Lung (tissue), 12 donors: ENCODE results near the gene HELZ2. TPM values are rescaled to one million over a fixed set of nuclear protein-coding genes. Genes with fewer than 3 reads are reported as not detected.

ENCODE experiments used
- ATAC-seq: fragments of 200-7000 bp; cut with Tn5 transposase; one replicate; pipeline ENCODE4 v1.9.1; 2020; ENCODE audit warnings: moderate number of reproducible peaks; ENCODE audit not compliant: insufficient read depth, low FRiP score
- DNase-seq, 3 donors: peaks; one replicate each; pipeline ENCODE4 v3.0.0-alpha.2; 2013 to 2017
- H3K27ac ChIP-seq, 2 donors: one replicate each; pipeline ENCODE4 v1.5.1; 2013; ENCODE audit warnings: mild to moderate bottlenecking in 2 of 2, moderate library complexity in 2 of 2, control low read depth in 1 of 2, inconsistent platforms in 1 of 2, low read depth in 1 of 2, low read length in 1 of 2
- H3K27me3 ChIP-seq, 3 donors: one replicate each; pipeline ENCODE4 v1.5.1; 2013; ENCODE audit warnings: low read length in 2 of 3; ENCODE audit not compliant: control insufficient read depth in 3 of 3, insufficient read depth in 3 of 3
- H3K36me3 ChIP-seq, 4 donors: one replicate each; pipeline ENCODE4 v1.5.1; 2013; ENCODE audit warnings: low read length in 4 of 4, mild to moderate bottlenecking in 1 of 4, moderate library complexity in 1 of 4; ENCODE audit not compliant: control insufficient read depth in 4 of 4, insufficient read depth in 4 of 4
- H3K4me1 ChIP-seq, 5 donors: one replicate each; pipeline ENCODE4 v1.5.1; 2013; ENCODE audit warnings: low read length in 5 of 5, mild to moderate bottlenecking in 2 of 5, moderate library complexity in 1 of 5; ENCODE audit not compliant: control insufficient read depth in 5 of 5, insufficient read depth in 5 of 5
- H3K4me3 ChIP-seq: one replicate; pipeline ENCODE4 v1.5.1; 2013; ENCODE audit warnings: mild to moderate bottlenecking, control low read depth, moderate library complexity
- H3K9ac ChIP-seq, 2 donors: one replicate each; pipeline ENCODE4 v1.5.1; 2013; ENCODE audit warnings: low read length in 2 of 2, control low read depth in 1 of 2; ENCODE audit not compliant: insufficient read depth in 1 of 2
- H3K9me3 ChIP-seq, 4 donors: one replicate each; pipeline ENCODE4 v1.5.1; 2013; ENCODE audit warnings: low read length in 3 of 4, mild to moderate bottlenecking in 1 of 4, moderate library complexity in 1 of 4; ENCODE audit not compliant: control insufficient read depth in 4 of 4, insufficient read depth in 3 of 4
- WGBS, 2 donors: extraction: QIAGEN DNeasy Blood & Tissue Kit; methylation state at CpG; one replicate each; pipeline ENCODE4 v1.1.7; 2013; 5-methylcytosine and 5-hydroxymethylcytosine counted together
- polyA plus RNA-seq, 2 donors: library from polyadenylated mRNA; stranded (reverse); fragments of 200-250 nt; gene quantifications; one replicate each; pipeline ENCODE4 v1.2.1, GENCODE V29; 2013
- total RNA-seq, 2 donors: library from RNA; depleted of rRNA in 1 of 2; stranded (reverse); fragments of >200 nt in 1 of 2; gene quantifications; one replicate each; pipeline ENCODE4 v1.2.1, GENCODE V29; 2014 to 2021
- TF ChIP-seq, protein P1 (sequence below): IDR thresholded peaks from 2 replicates; pipeline ENCODE4 v1.5.1; 2012; ENCODE audit warnings: mild to moderate bottlenecking; ENCODE audit errors: control extremely low read depth, extremely low read depth
- donor health status: control.
- donor health status: control.
- donor health status: Bipolar disorder and iron deficiency.
- donor health status: healthy.
- donor health status: DM: yes; HTN: yes; CAD: no.

Gene HELZ2
- total and polyA plus RNA-seq, 4 donors, result 9.0 to 47.2 (median 25.4) TPM

GRCh38 chr20:63578224-63579016 lies 4.4 kb upstream of the HELZ2 start:
- H3K4me1 ChIP-seq, result peaks cover 0 to 7% (median 0%) of the 10 kb centered on the region in 5 donors
- H3K27me3 ChIP-seq, result peaks cover 0 to 10% (median 0%) of the 10 kb centered on the region in 3 donors

GRCh38 chr20:63577317-63577894 lies 3.4 kb upstream of the HELZ2 start:
- Histone ChIP-seq H3K36me3 (no peaks in the 10 kb centered on the region), H3K9me3 (no peaks in the 10 kb centered on the region), H3K4me3 (no peak overlapping the region), H3K27ac (no peak overlapping the region), H3K27me3 (peaks cover 0 to 10% (median 0%) of the 10 kb centered on the region in 3 donors), H3K9ac (no peak overlapping the region), H3K4me1 (peaks cover 0 to 12% (median 0%) of the 10 kb centered on the region in 5 donors)
- ATAC-seq (no peak), DNase-seq (no peak)
- TF ChIP-seq, protein P1, sequence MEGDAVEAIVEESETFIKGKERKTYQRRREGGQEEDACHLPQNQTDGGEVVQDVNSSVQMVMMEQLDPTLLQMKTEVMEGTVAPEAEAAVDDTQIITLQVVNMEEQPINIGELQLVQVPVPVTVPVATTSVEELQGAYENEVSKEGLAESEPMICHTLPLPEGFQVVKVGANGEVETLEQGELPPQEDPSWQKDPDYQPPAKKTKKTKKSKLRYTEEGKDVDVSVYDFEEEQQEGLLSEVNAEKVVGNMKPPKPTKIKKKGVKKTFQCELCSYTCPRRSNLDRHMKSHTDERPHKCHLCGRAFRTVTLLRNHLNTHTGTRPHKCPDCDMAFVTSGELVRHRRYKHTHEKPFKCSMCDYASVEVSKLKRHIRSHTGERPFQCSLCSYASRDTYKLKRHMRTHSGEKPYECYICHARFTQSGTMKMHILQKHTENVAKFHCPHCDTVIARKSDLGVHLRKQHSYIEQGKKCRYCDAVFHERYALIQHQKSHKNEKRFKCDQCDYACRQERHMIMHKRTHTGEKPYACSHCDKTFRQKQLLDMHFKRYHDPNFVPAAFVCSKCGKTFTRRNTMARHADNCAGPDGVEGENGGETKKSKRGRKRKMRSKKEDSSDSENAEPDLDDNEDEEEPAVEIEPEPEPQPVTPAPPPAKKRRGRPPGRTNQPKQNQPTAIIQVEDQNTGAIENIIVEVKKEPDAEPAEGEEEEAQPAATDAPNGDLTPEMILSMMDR, result no peak
- WGBS, 2 donors, result 71 to 87% methylated on average over 19 of the region's 19 CpGs

More at GRCh38 chr20:63578224-63579016, 4.4 kb upstream of the HELZ2 start:
- DNase-seq (no peak), ATAC-seq (no peak)
- no peak overlapping the region for H3K4me3 ChIP-seq
- H3K9ac ChIP-seq, result no peak overlapping the region
- TF ChIP-seq, protein P1, result no peak
- 79 to 82% methylated on average over 26 of the region's 26 CpGs for WGBS, 2 donors
- no peaks in the 10 kb centered on the region for H3K9me3 ChIP-seq
- H3K36me3 ChIP-seq, result no peaks in the 10 kb centered on the region
- H3K27ac ChIP-seq, result no peak overlapping the region

GRCh38 chr20:63576311-63576710 lies 2.3 kb upstream of the HELZ2 start:
- TF ChIP-seq, protein P1, result no peak
- H3K36me3 ChIP-seq, result peaks cover 0 to 7% (median 0%) of the 10 kb centered on the region in 4 donors
- peaks cover 0 to 17% (median 0%) of the 10 kb centered on the region in 5 donors for H3K4me1 ChIP-seq
- H3K9me3 ChIP-seq, result no peaks in the 10 kb centered on the region
- no peak for DNase-seq
- H3K27me3 ChIP-seq, result peaks cover 0 to 10% (median 0%) of the 10 kb centered on the region in 3 donors
- no peak overlapping the region for H3K9ac ChIP-seq
- H3K4me3 ChIP-seq, result no peak overlapping the region
- no peak for ATAC-seq
- no peak overlapping the region for H3K27ac ChIP-seq
- 89 to 94% methylated on average over 7 of the region's 7 CpGs for WGBS, 2 donors
